ENCODE results near the gene PARD3. TPM values are rescaled to one million over a fixed set of nuclear protein-coding genes. Genes with fewer than 3 reads are reported as not detected.
"Not testable (repeated sequence)": the region's sequence is repeated elsewhere in the genome, so short reads cannot be mapped to it uniquely, and the experiment has no call there.

Gene PARD3
- total RNA-seq, 1 donor from 2014 or later, result 27.7 TPM

GRCh38 chr10:34474555-34475273 is 340.4 kb downstream of the PARD3 start:
- no peak for DNase-seq (ENCODE audit: low spot score)

DNA sequence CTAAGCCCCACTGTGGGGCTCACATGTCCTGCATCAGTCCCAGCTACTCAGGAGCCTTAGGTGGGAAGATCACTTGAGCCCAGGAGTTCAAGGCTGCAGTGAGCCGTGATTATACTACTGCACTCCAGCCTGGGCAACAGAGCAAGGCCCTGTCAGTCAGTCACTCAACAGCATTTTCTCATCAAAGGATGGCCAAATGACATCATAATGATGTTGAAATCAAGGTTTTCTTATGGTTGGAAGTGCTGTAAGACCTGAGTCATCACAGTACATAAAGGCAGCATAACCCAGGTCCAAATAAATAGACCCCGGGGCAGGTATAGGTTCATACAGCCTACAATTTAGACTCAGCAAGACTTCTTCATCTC is 341.1 kb downstream of the PARD3 start:
- no peak for DNase-seq (ENCODE audit: low spot score)

- no peak for DNase-seq (ENCODE audit: low spot score)
Observed at GRCh38 chr10:34473174-34474008, 341.7 kb downstream of the PARD3 start.

DNA sequence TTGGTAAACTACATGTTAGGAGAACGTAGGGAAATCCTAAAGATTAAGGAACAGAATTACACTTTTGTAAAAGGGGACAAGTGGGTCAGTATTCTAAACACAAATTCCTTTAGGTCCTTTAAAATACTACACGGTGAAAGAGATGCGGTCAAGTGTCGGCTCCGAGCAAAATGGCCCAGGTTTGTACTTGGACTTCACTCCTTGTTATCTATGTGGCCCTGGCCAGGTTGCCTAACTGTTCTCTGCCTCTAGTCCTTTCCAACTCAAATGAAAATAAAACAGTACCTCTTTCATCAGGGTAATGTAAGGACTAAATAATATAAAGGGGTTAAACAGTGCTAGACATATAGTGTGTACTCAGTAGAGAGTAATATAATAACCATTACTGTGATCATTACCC is 344.8 kb downstream of the PARD3 start:
- DNase-seq (ENCODE audit: low spot score), result no peak

DNA sequence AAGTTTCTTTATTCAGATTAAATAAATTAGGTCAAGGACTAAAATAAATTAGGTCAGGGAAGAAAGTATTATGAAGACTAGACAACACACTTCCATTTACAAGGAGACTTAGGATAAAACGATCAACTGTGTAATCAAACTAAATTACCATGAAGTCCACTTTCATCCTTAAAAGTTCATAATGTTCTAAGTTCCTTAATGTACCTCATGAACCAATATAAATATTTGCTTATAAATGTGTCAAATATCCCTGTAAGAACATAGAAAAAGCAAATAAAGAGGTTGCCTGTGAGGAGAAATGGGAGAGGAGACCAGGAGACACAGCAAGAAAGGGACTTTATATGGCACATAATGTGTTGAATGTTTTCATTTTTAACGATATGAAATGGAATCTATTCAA is 345.6 kb downstream of the PARD3 start:
- no peak for DNase-seq (ENCODE audit: low spot score)

GRCh38 chr10:34467902-34468301 is 347.2 kb downstream of the PARD3 start:
- no peak for DNase-seq (ENCODE audit: low spot score)

DNA sequence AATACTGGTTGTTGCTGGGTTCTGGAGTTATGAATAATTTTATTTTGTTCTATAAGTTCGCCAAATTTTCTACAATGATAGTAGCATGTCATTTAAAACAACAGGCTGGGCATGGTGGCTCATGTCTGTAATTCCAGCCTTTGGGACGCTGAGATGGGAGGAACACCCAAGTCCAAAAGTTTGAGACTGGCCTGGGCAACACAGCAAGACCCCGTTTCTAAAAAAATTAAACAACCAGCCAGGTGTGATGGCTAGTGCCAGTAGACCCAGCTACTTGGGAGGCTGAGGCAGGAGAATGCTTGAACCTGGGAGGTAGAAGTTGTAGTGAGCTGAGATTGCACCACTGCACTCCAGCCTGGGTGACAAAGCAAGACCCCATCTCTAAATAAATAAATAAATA is 347.7 kb downstream of the PARD3 start:
- no peak for DNase-seq (ENCODE audit: low spot score)

DNA sequence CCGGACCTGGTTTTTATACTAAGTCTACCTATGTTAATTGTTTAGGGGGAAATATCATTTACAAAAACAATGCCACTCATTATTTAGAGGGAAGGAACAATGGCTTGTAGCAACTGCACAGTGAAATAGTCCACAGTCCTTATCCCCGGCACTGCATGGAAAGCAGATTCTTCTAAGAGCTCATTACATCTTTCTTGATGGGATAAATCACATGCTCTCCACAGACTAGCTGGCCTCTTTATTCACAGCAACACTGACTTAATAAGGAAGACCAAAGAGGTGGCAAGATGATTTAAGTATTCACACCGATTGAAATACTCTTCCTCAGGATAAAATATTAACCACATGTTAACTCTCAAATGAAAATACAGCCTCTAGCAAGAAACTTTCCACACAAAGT is 349.4 kb downstream of the PARD3 start:
- no peak for DNase-seq (ENCODE audit: low spot score)

DNA sequence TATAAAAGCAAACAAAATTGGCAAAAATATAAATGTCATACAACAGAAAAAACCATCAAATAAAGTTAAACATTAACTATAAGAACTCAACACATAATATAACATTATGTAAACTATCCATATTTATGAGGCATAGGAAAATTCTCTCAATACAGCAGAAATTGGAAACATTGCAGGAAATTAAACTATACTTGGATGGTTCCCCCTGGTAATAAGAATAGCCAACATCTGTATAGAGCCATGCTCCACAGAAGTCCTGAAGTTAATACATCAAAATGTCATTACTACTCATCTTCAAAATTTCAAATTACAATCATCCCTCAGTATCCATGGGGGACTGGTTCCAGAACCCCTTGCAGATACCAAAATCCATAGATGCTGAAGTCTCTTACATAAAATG is 350.5 kb downstream of the PARD3 start:
- no peak for DNase-seq (ENCODE audit: low spot score)

GRCh38 chr10:34464000-34464399 is 351.1 kb downstream of the PARD3 start:
- no peak for DNase-seq (ENCODE audit: low spot score)

DNA sequence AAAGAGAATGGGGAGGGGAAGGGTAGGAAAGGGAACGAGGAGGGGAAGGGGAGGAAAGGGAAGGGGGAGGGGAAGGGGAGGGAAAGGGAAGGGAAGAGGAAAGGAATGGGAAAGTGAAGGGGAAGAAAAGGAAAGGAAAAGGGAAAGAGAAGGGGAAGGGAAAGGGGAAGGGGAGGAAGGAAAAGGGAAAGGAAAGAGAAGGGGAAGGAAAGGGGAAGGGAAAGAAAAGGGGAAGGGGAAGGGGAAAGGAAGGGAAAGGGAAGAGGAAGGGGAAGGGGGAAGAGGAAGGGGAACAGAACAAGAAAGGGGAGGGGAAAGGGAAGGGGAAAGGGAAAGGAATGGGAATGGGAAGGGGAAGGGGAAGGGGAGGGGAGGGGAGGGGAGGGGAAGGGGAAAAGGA is 352.1 kb downstream of the PARD3 start:
- DNase-seq (ENCODE audit: low spot score), result no peak

DNA sequence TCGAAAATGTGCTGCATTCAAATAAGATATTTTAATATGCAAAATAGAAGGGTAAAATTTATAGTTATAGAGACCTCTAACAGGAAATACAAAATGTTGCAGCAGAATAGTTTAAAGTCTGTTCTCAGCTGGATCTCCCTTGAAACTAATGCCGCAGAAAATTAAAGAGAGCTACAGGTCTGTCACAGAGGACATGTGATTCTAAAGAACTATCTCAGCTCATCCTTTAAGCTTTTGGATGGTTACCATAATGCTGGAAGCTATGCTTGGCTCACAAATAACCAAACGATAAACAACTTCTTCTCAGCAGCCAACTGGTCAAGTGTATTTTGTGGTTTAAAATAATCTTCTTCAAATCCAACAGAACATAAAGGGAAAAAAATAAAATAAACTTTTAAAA is 353.0 kb downstream of the PARD3 start:
- DNase-seq (ENCODE audit: low spot score), result no peak

DNA sequence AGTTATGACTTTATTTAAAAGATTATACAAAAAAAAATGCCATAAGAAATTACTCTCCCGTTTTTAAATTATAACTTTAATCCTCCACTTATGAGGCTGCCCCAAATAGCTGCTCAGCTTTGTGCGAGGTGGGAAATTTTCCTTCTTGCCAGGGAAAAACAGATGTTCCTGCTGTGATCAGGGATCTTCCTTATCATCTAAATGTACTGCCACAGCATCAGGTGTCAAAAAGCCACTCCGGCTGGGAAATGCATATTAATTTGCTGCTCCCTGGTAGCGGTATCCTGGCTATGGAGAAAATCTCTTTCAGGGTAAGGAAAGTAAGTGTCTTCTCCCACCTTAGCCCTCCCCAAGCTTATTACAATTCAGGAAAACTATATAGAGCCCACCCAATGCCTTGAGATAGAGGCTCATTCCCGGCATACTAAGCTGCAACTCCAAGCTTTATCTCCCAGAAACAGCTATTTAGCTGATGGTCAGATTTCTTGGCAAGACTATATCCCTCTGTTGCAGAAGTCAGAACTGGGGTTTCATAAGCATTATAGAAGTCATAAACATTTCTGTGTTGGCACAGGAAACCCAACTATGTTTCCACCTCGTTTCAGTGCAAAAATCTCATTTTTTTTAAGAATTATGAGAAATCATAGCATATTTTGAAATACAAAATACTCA is 360.4 kb downstream of the PARD3 start:
- no peak for DNase-seq (ENCODE audit: low spot score)

DNA sequence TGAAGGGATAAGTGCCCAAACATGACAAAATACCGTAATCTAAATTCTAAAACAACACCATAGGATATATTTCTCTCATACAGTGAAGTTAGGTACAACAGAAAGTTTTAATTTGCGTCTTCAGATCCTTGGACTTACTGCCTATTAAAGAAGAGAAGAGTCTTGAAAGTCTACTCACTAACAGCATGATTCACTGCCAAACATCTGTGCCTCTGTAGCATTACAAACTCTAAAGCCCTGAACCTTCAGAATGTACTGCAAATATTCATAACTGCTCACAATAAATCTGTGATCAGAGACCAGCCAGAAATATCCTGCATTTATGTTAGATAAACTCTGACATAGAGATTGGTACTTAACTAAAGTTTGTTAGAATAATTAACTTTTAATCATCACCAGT is 365.3 kb downstream of the PARD3 start:
- no peak for DNase-seq (ENCODE audit: low spot score)

GRCh38 chr10:34446049-34446448 is 369.0 kb downstream of the PARD3 start:
- DNase-seq (ENCODE audit: low spot score), result no peak

- no peak for DNase-seq (ENCODE audit: low spot score)
Observed at GRCh38 chr10:34444223-34445183, 370.6 kb downstream of the PARD3 start.

GRCh38 chr10:34439386-34439785 is 375.7 kb downstream of the PARD3 start:
- not testable (repeated sequence) for DNase-seq (ENCODE audit: low spot score)

GRCh38 chr10:34438741-34439140 is 376.4 kb downstream of the PARD3 start:
- DNase-seq (ENCODE audit: low spot score), result no peak

- no peak for DNase-seq (ENCODE audit: low spot score)
Observed at GRCh38 chr10:34437906-34438305, 377.2 kb downstream of the PARD3 start.

DNA sequence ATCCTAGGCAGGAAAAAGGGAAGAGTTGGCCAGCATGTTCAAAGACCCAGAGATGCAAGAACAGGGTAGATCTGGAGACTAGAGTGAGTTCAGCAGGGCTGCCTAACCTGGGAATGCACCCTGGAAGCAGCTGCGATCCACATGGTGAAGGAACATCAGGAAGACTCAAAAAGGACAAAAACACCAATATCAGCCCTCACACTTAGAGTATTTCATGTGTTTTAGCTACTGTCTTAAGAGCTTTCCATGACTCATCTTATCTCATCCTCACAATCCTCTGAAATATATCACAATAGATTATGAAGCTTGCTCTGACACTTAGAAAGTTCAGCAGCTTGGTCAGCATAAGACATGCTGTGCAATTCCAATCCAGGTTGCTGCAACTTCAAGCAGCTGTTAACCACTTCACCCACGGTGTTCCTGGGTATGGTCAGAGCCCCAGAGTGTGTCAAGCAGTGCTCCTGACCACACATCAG is 380.9 kb downstream of the PARD3 start:
- no peak for DNase-seq (ENCODE audit: low spot score)

Data from mesenteric fat pad (tissue), 1 donor.